GM12878 (cell line): ENCODE measurements around the gene RIT2. TPM values are rescaled to one million over a fixed set of nuclear protein-coding genes. Genes with fewer than 3 reads are reported as not detected.

Experiments used
- ATAC-seq: fragments of 200-7000 bp; cut with Tn5 transposase; 3 replicates; pipeline ENCODE4 v1.9.1; 2020; ENCODE audit warnings: mild to moderate bottlenecking, moderate library complexity
- BruUV-seq: library from RNA; stranded (reverse); fragments of 400-500 nt; replicated peaks from 2 replicates; lab custom pipeline; 2021; lab: Mats Ljungman, UMichigan
- CTCF ChIA-PET: fragments of 300-600 bp; sonication (Branson Sonifier 250); formaldehyde crosslinking; extraction: SDS; loops from one replicate; lab custom pipeline; 2021; ENCODE audit warnings: inconsistent platforms; lab: Yijun Ruan, JAX
- POLR2A ChIA-PET: fragments of 350-600 bp; formaldehyde crosslinking; extraction: SDS; loops from one replicate; lab custom pipeline; 2021; ENCODE audit warnings: inconsistent platforms; lab: Charles Lee
- RAD21 ChIA-PET: fragments of 300-600 bp; sonication (Branson Sonifier 250); formaldehyde crosslinking; loops from one replicate; lab custom pipeline; 2023; ENCODE audit warnings: antibody characterized with exemption; ENCODE audit not compliant: unreplicated experiment; lab: Charles Lee
- SMC1A ChIA-PET: fragments of 300-600 bp; sonication (Branson Sonifier 250); formaldehyde crosslinking; loops from one replicate; lab custom pipeline; 2023; ENCODE audit not compliant: unreplicated experiment, uncharacterized antibody; lab: Charles Lee
- DNase-seq: peaks from one replicate; pipeline ENCODE4 v3.0.0-alpha.2; 2011; ENCODE audit warnings: low read depth, low spot score
- FAIRE-seq: peaks from 3 replicates; lab custom pipeline; 2011; peaks lifted over from hg19 to GRCh38; lab: Jason Lieb, UNC
- H2AFZ ChIP-seq: 2 replicates; pipeline ENCODE4 v1.6.0; 2011; ENCODE audit warnings: low read depth, low read length, control low read depth; ENCODE audit not compliant: control insufficient read depth
- H3K27ac ChIP-seq: 2 replicates; pipeline ENCODE4 v1.5.1; 2011; ENCODE audit warnings: control low read depth; ENCODE audit not compliant: control insufficient read depth, insufficient read depth
- H3K27me3 ChIP-seq, 2 experiments: replicated peaks in 1 of 2; 2 replicates each; pipeline versions ENCODE4 v1.6.0 to v1.6.1; 2011; ENCODE audit warnings: low read length in 1 of 2; ENCODE audit not compliant: control insufficient read depth in 2 of 2, insufficient read depth in 2 of 2
- H3K36me3 ChIP-seq, 2 experiments: 2 replicates each; pipeline ENCODE4 v1.5.1; 2011; ENCODE audit warnings: low read length in 1 of 2; ENCODE audit not compliant: control insufficient read depth in 2 of 2, insufficient read depth in 2 of 2
- H3K4me1 ChIP-seq: 2 replicates; pipeline ENCODE4 v1.6.1; 2011; ENCODE audit warnings: mild to moderate bottlenecking, low read length, moderate library complexity, mixed read lengths; ENCODE audit not compliant: control insufficient read depth, insufficient read depth
- H3K4me2 ChIP-seq: 2 replicates; pipeline ENCODE4 v1.6.0; 2011; ENCODE audit warnings: control low read depth; ENCODE audit not compliant: control insufficient read depth, insufficient read depth
- H3K4me3 ChIP-seq: fragments of 200-600 bp; sonication (generic); 2 replicates; pipeline ENCODE4 v1.5.1; 2016
- H3K79me2 ChIP-seq: 2 replicates; pipeline ENCODE4 v1.6.0; 2011; ENCODE audit warnings: low read length; ENCODE audit not compliant: control insufficient read depth, insufficient read depth
- H3K9ac ChIP-seq: 2 replicates; pipeline ENCODE4 v1.8.0; 2011; ENCODE audit warnings: low read length, control low read depth, mixed read lengths; ENCODE audit not compliant: control insufficient read depth, insufficient read depth
- H3K9me3 ChIP-seq: replicated peaks from 3 replicates; pipeline ENCODE4 v1.5.1; 2011; ENCODE audit warnings: mild to moderate bottlenecking, low read length; ENCODE audit not compliant: control insufficient read depth, insufficient read depth
- H4K20me1 ChIP-seq: 2 replicates; pipeline ENCODE4 v1.6.0; 2011; ENCODE audit not compliant: control insufficient read depth, insufficient read depth
- ASH2L ChIP-seq: fragments of 300-600, 200-600 bp; sonication (generic); IDR thresholded peaks from 2 replicates; pipeline ENCODE4 v1.6.1; 2017; ENCODE audit warnings: low read depth, mild to moderate bottlenecking, borderline replicate concordance
- BHLHE40 ChIP-seq, 2 experiments: fragments of 450-650 bp in 1 of 2; IDR thresholded peaks; 2 replicates each; pipeline ENCODE4 v1.6.1; 2011 to 2017; ENCODE audit warnings: low read depth in 2 of 2, borderline replicate concordance in 1 of 2, improper control_type of control experiment in 1 of 2, low read length in 1 of 2, mild to moderate bottlenecking in 1 of 2
- BMI1 ChIP-seq: fragments of 450-650 bp; IDR thresholded peaks from 2 replicates; pipeline ENCODE4 v1.6.1; 2016; ENCODE audit warnings: mild to moderate bottlenecking, moderate library complexity, borderline replicate concordance
- CHD1 ChIP-seq: IDR thresholded peaks from 2 replicates; pipeline ENCODE4 v1.6.1; 2012; ENCODE audit warnings: low read depth, low read length, improper control_type of control experiment
- CREB1 ChIP-seq: IDR thresholded peaks from 2 replicates; pipeline ENCODE4 v1.6.1; 2012; ENCODE audit warnings: low read depth, mild to moderate bottlenecking, inconsistent platforms
- ETV6 ChIP-seq, 2 experiments: fragments of 450-650 bp in 1 of 2; IDR thresholded peaks in 1 of 2; conservative IDR thresholded peaks in 1 of 2; 2 replicates each; pipeline ENCODE4 v1.6.1; 2014; ENCODE audit warnings: antibody characterized with exemption in 1 of 2, borderline replicate concordance in 1 of 2, low read depth in 1 of 2, mild to moderate bottlenecking in 1 of 2, moderate library complexity in 1 of 2
- EZH2 ChIP-seq: IDR thresholded peaks from 2 replicates; pipeline ENCODE4 v1.6.1; 2012; ENCODE audit warnings: low read depth, mild to moderate bottlenecking, control low read depth, inconsistent platforms, low read length, borderline replicate concordance; ENCODE audit not compliant: control insufficient read depth
- GABPA ChIP-seq: IDR thresholded peaks from 2 replicates; pipeline ENCODE4 v1.6.1; 2014; ENCODE audit warnings: antibody characterized with exemption, low read depth, mild to moderate bottlenecking, inconsistent platforms
- HCFC1 ChIP-seq: fragments of 150-350 bp; IDR thresholded peaks from 2 replicates; pipeline ENCODE4 v1.6.1; 2014; ENCODE audit warnings: low read length
- KAT2A ChIP-seq: conservative IDR thresholded peaks from 2 replicates; pipeline ENCODE4 v1.6.1; 2011; ENCODE audit warnings: low read depth, low read length; ENCODE audit not compliant: control insufficient read depth
- NFIC ChIP-seq: IDR thresholded peaks from 2 replicates; pipeline ENCODE4 v1.6.1; 2012; ENCODE audit warnings: low read depth, mild to moderate bottlenecking, inconsistent platforms, low read length, moderate library complexity
- SPI1 ChIP-seq: IDR thresholded peaks from 2 replicates; pipeline ENCODE4 v1.6.1; 2011; ENCODE audit warnings: low read depth, mild to moderate bottlenecking, low read length, moderate library complexity, borderline replicate concordance; ENCODE audit not compliant: insufficient read depth
- TAF1 ChIP-seq: IDR thresholded peaks from 2 replicates; pipeline ENCODE4 v1.6.1; 2011; ENCODE audit warnings: mild to moderate bottlenecking, low read depth, low read length, borderline replicate concordance
- ZNF24 ChIP-seq: fragments of 450-650 bp; IDR thresholded peaks from 2 replicates; pipeline ENCODE4 v1.6.1; 2017; ENCODE audit warnings: antibody characterized with exemption, mild to moderate bottlenecking
- WGBS: methylation state at CpG from one replicate; pipeline ENCODE4 v1.1.6; 2016; ENCODE audit warnings: low lambda C conversion rate; ENCODE audit not compliant: insufficient replicate concordance, insufficient coverage; ENCODE audit errors: missing lambda C conversion rate; 5-methylcytosine and 5-hydroxymethylcytosine counted together
- in situ Hi-C: fragments of 300-500 bp; cut with MboI; formaldehyde crosslinking; loops from 9 replicates; pipeline ENCODE4 v1.14.3; 2018; ENCODE audit warnings: mixed read lengths
- intact Hi-C: fragments of 100-400 bp; cut with micrococcal nuclease; formaldehyde crosslinking; loops from one replicate; pipeline ENCODE4 v1.14.2; 2022; ENCODE audit not compliant: unreplicated experiment
- polyA plus RNA-seq, 11 experiments: library from polyadenylated mRNA; depleted of rRNA in 4 of 11; unstranded in 6 of 11; stranded (reverse) in 5 of 11; fragments of >200 nt; fragmentation: Nextera tagmentation in 4 of 11; fragmentation: Illumina TruSeq in 1 of 11; extraction: Ambion mirVana in 4 of 11; extraction: Trizol in 1 of 11; gene quantifications; 1 replicate in 1 of 11; 2 replicates in 10 of 11; pipeline versions ENCODE4 v1.2.1 to v1.2.3, GENCODE V29; 2011 to 2016; ENCODE audit warnings: inconsistent platforms in 2 of 11, missing spikeins in 2 of 11, low read depth in 1 of 11
- total RNA-seq, 4 experiments: library from RNA; depleted of rRNA in 3 of 4; stranded (reverse); fragments of >200 nt in 3 of 4; fragmentation: Illumina TruSeq in 1 of 4; extraction: Trizol in 1 of 4; gene quantifications; 2 replicates each; pipeline versions ENCODE4 v1.2.1 to v1.2.3, GENCODE V29; 2013 to 2021
- TF ChIP-seq, protein P1 (sequence below): IDR thresholded peaks from 2 replicates; pipeline ENCODE4 v1.6.1; 2012; ENCODE audit warnings: low read depth, low read length, improper control_type of control experiment
- TF ChIP-seq, protein P2 (sequence below): fragments of 450-650 bp; IDR thresholded peaks from 2 replicates; pipeline ENCODE4 v1.6.1; 2017; ENCODE audit warnings: mild to moderate bottlenecking, moderate library complexity
- TF ChIP-seq, protein P3 (sequence below): IDR thresholded peaks from 2 replicates; pipeline ENCODE4 v1.6.1; 2011; ENCODE audit warnings: mild to moderate bottlenecking, low read depth, low read length, moderate library complexity; ENCODE audit not compliant: insufficient replicate concordance

RIT2 gene
- total and polyA plus RNA-seq, 10 of the 15 experiments (the other 5 are each of a cell fraction or from before 2014, with no cell fraction given) = not detected

GRCh38 chr18:42814618-42815017 lies 300.9 kb downstream of the RIT2 start:
- no TSS peak for BruUV-seq

More at GRCh38 chr18:42814618-42815017, 300.9 kb downstream of the RIT2 start:
- ChIA-PET CTCF (interaction anchor here (0.7 kb wide), 1 partner anchor 26 kb away, joined by 3 read pairs; no protein-coding TSS in a partner anchor), RAD21 (no interaction called here), POLR2A (no interaction called here), SMC1A (no interaction called here)
- no peak for FAIRE-seq
- WGBS = 48% methylated on average over 4 of the region's 4 CpGs
- no peaks in the 10 kb centered on the region for H3K27me3 ChIP-seq
- ATAC-seq = no peak
- in situ Hi-C loops = no loop called here
- no peaks in the 10 kb centered on the region for H3K9me3 ChIP-seq
- no peak overlapping the region for H3K27ac ChIP-seq
- H3K4me2 ChIP-seq = no peak overlapping the region
- H3K79me2 ChIP-seq = no peaks in the 10 kb centered on the region
- H3K9ac ChIP-seq = no peak overlapping the region
- TF ChIP-seq CHD1 (no peak), KAT2A (no peak), SPI1 (no peak), ETV6 (conservative IDR thresholded peaks at IDR 0.05 in 1 of 2, IDR thresholded peaks at IDR 0.05 in 1 of 2; ENCODE audit: borderline replicate concordance in 1 of 2, low read depth in 1 of 2) (no peak), ZNF24 (no peak), TAF1 (no peak), HCFC1 (no peak), ASH2L (no peak), EZH2 (no peak), BHLHE40 (IDR thresholded peaks at IDR 0.05; ENCODE audit: borderline replicate concordance in 1 of 2, low read depth in 2 of 2, low read length in 1 of 2) (no peak), CREB1 (no peak), GABPA (no peak), BMI1 (no peak), NFIC (no peak)
- TF ChIP-seq, protein P1, sequence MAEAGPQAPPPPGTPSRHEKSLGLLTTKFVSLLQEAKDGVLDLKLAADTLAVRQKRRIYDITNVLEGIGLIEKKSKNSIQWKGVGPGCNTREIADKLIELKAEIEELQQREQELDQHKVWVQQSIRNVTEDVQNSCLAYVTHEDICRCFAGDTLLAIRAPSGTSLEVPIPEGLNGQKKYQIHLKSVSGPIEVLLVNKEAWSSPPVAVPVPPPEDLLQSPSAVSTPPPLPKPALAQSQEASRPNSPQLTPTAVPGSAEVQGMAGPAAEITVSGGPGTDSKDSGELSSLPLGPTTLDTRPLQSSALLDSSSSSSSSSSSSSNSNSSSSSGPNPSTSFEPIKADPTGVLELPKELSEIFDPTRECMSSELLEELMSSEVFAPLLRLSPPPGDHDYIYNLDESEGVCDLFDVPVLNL = no peak
- TF ChIP-seq, protein P2, sequence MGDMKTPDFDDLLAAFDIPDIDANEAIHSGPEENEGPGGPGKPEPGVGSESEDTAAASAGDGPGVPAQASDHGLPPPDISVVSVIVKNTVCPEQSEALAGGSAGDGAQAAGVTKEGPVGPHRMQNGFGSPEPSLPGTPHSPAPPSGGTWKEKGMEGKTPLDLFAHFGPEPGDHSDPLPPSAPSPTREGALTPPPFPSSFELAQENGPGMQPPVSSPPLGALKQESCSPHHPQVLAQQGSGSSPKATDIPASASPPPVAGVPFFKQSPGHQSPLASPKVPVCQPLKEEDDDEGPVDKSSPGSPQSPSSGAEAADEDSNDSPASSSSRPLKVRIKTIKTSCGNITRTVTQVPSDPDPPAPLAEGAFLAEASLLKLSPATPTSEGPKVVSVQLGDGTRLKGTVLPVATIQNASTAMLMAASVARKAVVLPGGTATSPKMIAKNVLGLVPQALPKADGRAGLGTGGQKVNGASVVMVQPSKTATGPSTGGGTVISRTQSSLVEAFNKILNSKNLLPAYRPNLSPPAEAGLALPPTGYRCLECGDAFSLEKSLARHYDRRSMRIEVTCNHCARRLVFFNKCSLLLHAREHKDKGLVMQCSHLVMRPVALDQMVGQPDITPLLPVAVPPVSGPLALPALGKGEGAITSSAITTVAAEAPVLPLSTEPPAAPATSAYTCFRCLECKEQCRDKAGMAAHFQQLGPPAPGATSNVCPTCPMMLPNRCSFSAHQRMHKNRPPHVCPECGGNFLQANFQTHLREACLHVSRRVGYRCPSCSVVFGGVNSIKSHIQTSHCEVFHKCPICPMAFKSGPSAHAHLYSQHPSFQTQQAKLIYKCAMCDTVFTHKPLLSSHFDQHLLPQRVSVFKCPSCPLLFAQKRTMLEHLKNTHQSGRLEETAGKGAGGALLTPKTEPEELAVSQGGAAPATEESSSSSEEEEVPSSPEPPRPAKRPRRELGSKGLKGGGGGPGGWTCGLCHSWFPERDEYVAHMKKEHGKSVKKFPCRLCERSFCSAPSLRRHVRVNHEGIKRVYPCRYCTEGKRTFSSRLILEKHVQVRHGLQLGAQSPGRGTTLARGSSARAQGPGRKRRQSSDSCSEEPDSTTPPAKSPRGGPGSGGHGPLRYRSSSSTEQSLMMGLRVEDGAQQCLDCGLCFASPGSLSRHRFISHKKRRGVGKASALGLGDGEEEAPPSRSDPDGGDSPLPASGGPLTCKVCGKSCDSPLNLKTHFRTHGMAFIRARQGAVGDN = no peak
- TF ChIP-seq, protein P3, sequence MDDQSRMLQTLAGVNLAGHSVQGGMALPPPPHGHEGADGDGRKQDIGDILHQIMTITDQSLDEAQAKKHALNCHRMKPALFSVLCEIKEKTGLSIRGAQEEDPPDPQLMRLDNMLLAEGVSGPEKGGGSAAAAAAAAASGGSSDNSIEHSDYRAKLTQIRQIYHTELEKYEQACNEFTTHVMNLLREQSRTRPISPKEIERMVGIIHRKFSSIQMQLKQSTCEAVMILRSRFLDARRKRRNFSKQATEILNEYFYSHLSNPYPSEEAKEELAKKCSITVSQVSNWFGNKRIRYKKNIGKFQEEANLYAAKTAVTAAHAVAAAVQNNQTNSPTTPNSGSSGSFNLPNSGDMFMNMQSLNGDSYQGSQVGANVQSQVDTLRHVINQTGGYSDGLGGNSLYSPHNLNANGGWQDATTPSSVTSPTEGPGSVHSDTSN = no peak
- H3K36me3 ChIP-seq = no peaks in the 10 kb centered on the region
- intact Hi-C loops = no loop called here
- no peak overlapping the region for H2AFZ ChIP-seq
- DNase-seq = no peak
- no peaks in the 10 kb centered on the region for H3K4me1 ChIP-seq
- H3K4me3 ChIP-seq = no peak overlapping the region
- no peaks in the 10 kb centered on the region for H4K20me1 ChIP-seq
